ENCODE measurements around the gene NDUFS7.

NDUFS7 gene

GRCh38 chr19:1383312-1384084 lies at the start of gene NDUFS7:
Gene NDUFS7, plus strand, starts transcription at chr19:1383907. Its CDS starts 20 bp downstream, at chr19:1383927.
- DNase-seq = peak; percentile 98

GRCh38 chr19:1336079-1336684 lies 47.5 kb upstream of the NDUFS7 start:
- DNase-seq = no peak

GRCh38 chr19:1340681-1341469 lies 42.8 kb upstream of the NDUFS7 start:
- DNase-seq = no peak

GRCh38 chr19:1343041-1343440 lies 40.7 kb upstream of the NDUFS7 start:
- DNase-seq = no peak

- no peak for DNase-seq
These were observed 34.5 kb upstream of the NDUFS7 start for GRCh38 chr19:1349211-1349610.

- no peak for DNase-seq
These were observed 32.8 kb upstream of the NDUFS7 start for GRCh38 chr19:1350867-1351266.

GRCh38 chr19:1351381-1351851 lies 32.3 kb upstream of the NDUFS7 start:
- DNase-seq = no peak

- DNase-seq = no peak
These were observed 30.6 kb upstream of the NDUFS7 start for GRCh38 chr19:1353144-1353543.

GRCh38 chr19:1354970-1355567 lies 28.6 kb upstream of the NDUFS7 start:
- DNase-seq = no peak

GRCh38 chr19:1355568-1356507 lies 27.9 kb upstream of the NDUFS7 start:
- no peak for DNase-seq

GRCh38 chr19:1356508-1356865 lies 27.2 kb upstream of the NDUFS7 start:
- no peak for DNase-seq

GRCh38 chr19:1357531-1358109 lies 26.1 kb upstream of the NDUFS7 start:
- DNase-seq = no peak

- no peak for DNase-seq
These were observed 23.4 kb upstream of the NDUFS7 start for GRCh38 chr19:1360126-1360817.

GRCh38 chr19:1360818-1361461 lies 22.8 kb upstream of the NDUFS7 start:
- DNase-seq = no peak

GRCh38 chr19:1361601-1362386 lies 21.9 kb upstream of the NDUFS7 start:
- no peak for DNase-seq

- no peak for DNase-seq
These were observed 21.1 kb upstream of the NDUFS7 start for GRCh38 chr19:1362387-1363257.

GRCh38 chr19:1363599-1363998 lies 20.1 kb upstream of the NDUFS7 start:
- DNase-seq = no peak

- DNase-seq = no peak
These were observed 19.5 kb upstream of the NDUFS7 start for GRCh38 chr19:1364070-1364704.

Measured in activated effector memory CD4-positive, alpha-beta T cell treated with anti-CD3 and anti-CD28 coated beads, Interleukin-2, amount 50 U/mL, for 16 hours (primary cell).